NT2/D1 (cell line): ENCODE results near the gene NFASC.

Source experiments
- DNase-seq: peaks from one replicate; pipeline ENCODE4 v3.0.0-alpha.2; 2011; ENCODE audit warnings: low read depth, low spot score
- H3K27me3 ChIP-seq: 2 replicates; pipeline ENCODE4 v1.6.0; 2011; ENCODE audit warnings: mild to moderate bottlenecking; ENCODE audit not compliant: insufficient read length, insufficient read depth
- H3K36me3 ChIP-seq: 2 replicates; pipeline ENCODE4 v1.6.1; 2011; ENCODE audit warnings: mild to moderate bottlenecking, low read length, mixed read lengths; ENCODE audit not compliant: insufficient read depth, insufficient read length
- H3K4me1 ChIP-seq: 2 replicates; pipeline ENCODE4 v1.5.1; 2011; ENCODE audit not compliant: insufficient read depth, insufficient read length
- H3K4me3 ChIP-seq: 2 replicates; pipeline ENCODE4 v1.5.1; 2011; ENCODE audit warnings: low read depth; ENCODE audit not compliant: insufficient read length
- H3K9ac ChIP-seq: 2 replicates; pipeline ENCODE4 v1.6.0; 2011; ENCODE audit warnings: low read depth; ENCODE audit not compliant: insufficient read length
- H3K9me3 ChIP-seq: 2 replicates; pipeline ENCODE4 v1.5.1; 2011; ENCODE audit warnings: mild to moderate bottlenecking, low read length; ENCODE audit not compliant: insufficient read depth
- SUZ12 ChIP-seq: IDR thresholded peaks from 2 replicates; pipeline ENCODE4 v1.6.1; 2011; ENCODE audit not compliant: insufficient read length, insufficient read depth; ENCODE audit errors: extremely low read depth
- YY1 ChIP-seq: IDR thresholded peaks from 2 replicates; pipeline ENCODE4 v1.6.1; 2011; ENCODE audit not compliant: insufficient read length, insufficient read depth
- ZNF274 ChIP-seq: IDR thresholded peaks from 2 replicates; pipeline ENCODE4 v1.6.1; 2011; ENCODE audit warnings: mild to moderate bottlenecking, low read depth, low read length

The NFASC gene

DNA sequence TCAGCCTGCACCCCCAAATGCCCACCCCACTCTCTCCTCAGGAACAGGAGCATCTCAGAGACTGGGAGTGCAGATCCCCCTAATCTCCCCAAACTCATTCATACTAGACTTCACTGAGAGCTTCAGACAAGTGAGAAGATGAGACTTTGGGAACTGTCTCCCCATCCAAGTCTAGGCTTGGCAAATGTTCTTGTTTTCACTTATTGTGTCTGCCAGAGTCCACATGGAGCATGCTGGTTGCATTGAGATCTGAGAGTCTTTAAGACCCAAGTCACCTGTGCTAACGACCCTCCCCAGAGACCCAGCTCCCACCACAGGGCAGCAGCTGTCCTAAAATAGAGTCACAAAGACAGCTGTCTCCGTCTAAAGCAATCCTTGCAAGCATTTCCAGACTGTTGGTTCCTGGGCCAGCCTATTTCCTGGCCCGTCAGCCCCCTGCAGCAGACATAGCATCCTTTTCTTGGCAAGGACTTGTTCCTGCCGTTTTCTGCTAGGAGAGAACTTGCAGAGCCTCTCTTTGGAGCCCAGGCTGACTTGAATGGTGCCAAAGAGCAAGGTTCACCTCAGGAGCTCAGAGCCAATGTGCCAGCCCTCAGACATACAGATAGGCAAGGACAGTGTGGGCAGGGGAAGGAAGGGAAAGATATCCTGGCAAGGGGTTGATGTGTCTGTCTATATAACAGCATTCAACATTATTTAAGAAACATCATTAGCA lies 170.5 kb downstream of the NFASC start:
- no peak overlapping the region for H3K9ac ChIP-seq
- peaks cover 71% of the 10 kb centered on the region for H3K27me3 ChIP-seq
- H3K9me3 ChIP-seq = no peaks in the 10 kb centered on the region
- H3K36me3 ChIP-seq = no peaks in the 10 kb centered on the region
- TF ChIP-seq YY1 = no peak
- TF ChIP-seq SUZ12 = no peak
- TF ChIP-seq ZNF274 = no peak
- no peak for DNase-seq
- H3K4me3 ChIP-seq = no peak overlapping the region
- H3K4me1 ChIP-seq = peaks cover 18% of the 10 kb centered on the region

DNA sequence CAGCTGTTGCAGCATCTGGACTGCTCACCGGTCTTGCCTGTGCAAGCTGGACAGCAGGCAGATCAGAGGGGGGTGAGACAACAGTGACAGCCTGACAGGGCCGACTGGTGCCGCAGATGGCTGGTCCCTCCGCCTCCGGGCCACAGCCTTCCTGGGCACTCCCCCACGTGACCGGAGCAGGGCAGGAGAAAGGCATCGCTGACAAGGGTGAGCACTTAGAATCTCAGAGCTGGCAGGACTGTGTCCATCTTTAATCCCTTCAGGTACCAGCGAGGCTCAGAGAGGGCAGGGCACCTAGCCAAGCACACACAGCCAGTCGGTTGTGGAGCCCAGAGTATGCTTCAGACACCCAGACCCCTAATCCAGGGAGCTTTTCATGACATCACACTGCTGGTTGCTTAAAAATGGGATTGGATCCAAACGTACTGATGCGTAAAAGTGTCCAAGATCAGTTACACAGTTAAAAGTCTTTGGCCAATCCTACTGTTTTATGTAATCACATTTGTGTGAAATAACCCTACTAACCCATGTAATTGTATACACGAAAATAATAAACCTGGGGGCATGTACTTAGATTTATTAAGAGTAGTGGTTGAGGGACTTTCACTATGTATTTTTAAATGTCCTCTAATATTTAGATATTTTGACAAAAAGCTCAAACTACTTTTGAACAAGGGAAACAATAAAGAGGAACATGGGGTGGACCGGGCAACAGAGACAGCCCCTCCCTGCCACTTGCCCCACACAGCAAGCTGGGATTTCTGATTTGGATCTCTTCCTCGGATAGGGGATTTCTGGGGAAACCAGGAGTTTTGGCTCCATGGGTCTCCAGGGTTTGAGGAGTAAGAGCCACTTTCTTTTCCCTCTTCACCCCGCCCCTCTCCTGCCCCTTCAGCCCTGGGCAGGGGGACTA lies 171.6 kb downstream of the NFASC start:
- peaks cover 78% of the 10 kb centered on the region for H3K27me3 ChIP-seq
- no peak overlapping the region for H3K9ac ChIP-seq
- H3K36me3 ChIP-seq = no peaks in the 10 kb centered on the region
- H3K4me3 ChIP-seq = no peak overlapping the region
- peaks cover 28% of the 10 kb centered on the region for H3K4me1 ChIP-seq
- H3K9me3 ChIP-seq = no peaks in the 10 kb centered on the region
- no peak for DNase-seq
- TF ChIP-seq ZNF274 (no peak), YY1 (no peak), SUZ12 (no peak)

DNA sequence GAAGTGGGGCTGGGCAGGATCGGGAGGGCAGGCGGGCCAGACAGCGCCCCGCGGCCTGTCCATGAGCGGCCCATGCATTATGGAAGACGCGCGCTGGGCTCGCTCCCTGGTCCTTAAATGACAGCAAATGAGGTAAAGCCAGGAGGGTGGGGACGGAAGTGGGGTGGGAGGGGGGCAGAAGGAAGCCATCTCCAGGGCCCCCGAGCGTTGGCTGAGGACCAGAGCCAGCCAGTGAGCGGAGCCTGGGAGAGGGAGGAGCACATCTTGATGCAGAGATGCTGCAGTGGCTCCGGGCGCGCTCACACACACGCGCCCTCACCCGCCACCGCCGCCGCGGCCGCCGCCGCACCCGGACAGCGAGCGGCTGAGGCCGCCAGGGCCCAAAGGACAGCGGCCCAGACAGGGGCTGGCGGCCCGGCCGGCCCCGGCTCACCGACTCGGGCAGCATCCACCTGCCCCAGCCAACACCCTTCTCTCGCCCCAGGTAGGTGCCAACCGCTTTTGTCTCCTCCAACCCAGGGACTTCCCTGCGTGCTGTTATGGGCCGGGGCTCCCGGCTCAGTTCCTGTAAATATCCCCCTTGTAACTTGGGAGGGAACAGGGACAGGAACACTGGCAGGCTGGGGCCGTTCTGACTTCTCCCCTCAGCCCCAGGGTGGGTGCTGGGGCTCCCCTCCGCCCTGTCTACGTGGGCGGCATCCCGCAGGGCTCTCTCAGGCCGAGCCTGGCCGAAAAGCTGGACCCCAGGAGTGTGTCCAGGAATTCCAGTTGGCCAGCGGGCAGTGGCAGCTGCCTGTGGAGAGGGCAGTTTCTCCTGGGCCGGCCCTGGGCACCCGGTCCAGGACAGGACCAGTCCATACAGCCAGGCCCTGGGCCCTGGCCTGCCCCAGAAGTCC lies 172.5 kb downstream of the NFASC start, which contains the start of gene CNTN2:
TSS of gene CNTN2 (plus strand) at position 302 of the 896 bp plus-strand sequence. CDS start 9,974 bp downstream, outside the sequence.
- Histone ChIP-seq H3K9ac (peak within 1 kb of the TSS; percentile 27), H3K4me1 (peaks cover 32% of the 10 kb centered on the region), H3K9me3 (no peaks in the 10 kb centered on the region), H3K27me3 (peaks cover 80% of the 10 kb centered on the region), H3K4me3 (peak within 1 kb of the TSS; percentile 12), H3K36me3 (no peaks in the 10 kb centered on the region)
- no peak for DNase-seq
- TF ChIP-seq SUZ12 (peak; percentile 94), YY1 (no peak)

DNA sequence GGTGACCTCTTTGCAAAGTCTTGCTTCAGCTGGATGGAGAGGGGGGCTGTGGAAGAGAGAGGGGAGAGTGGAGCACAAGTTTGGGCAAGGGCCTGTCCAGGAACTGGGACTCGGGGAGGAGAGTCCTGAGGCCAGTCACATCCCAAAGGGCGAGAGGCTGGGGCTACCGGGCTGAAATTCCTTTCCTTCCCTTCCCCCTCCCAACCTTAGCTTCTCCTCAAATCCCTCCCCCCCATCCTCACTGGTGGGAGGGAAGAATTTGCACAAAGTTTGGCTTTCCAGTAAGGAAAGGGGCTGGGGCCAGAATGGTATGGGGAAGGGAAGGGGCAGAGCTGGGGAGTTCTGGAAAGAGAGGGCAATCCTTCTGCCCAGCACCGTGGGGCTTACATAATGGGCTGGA lies 173.2 kb downstream of the NFASC start:
- TF ChIP-seq ZNF274 (no peak), YY1 (no peak), SUZ12 (no peak)
- no peak overlapping the region for H3K4me3 ChIP-seq
- no peaks in the 10 kb centered on the region for H3K36me3 ChIP-seq
- H3K27me3 ChIP-seq = peaks cover 82% of the 10 kb centered on the region
- DNase-seq = peak; percentile 61
- H3K9ac ChIP-seq = no peak overlapping the region
- H3K4me1 ChIP-seq = peaks cover 38% of the 10 kb centered on the region
- no peaks in the 10 kb centered on the region for H3K9me3 ChIP-seq

DNA sequence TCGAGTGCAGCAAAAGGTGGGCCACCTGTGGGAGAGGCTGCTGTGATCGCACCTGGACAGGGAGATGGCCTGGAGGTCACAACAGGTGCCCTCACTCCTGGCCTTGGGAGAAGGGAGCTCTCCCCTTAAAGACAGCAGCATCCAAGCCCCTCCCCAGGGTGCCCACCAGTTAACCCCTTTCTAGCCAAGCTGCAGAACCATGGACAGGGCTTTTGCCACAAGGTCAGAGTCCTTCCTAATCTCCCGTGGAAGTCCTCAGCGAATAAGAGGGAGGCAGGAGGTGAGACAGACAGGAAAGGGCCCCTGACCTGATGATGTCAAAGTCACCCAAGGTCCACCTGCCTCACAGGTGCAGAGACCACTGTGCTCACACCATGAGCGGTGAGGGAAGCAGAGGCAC lies 174.1 kb downstream of the NFASC start:
- TF ChIP-seq ZNF274 = no peak
- no peak for TF ChIP-seq YY1
- DNase-seq = peak; percentile 38
- Histone ChIP-seq H3K36me3 (no peaks in the 10 kb centered on the region), H3K9me3 (no peaks in the 10 kb centered on the region), H3K9ac (no peak overlapping the region), H3K4me3 (no peak overlapping the region), H3K27me3 (peaks cover 76% of the 10 kb centered on the region), H3K4me1 (peaks cover 39% of the 10 kb centered on the region)

DNA sequence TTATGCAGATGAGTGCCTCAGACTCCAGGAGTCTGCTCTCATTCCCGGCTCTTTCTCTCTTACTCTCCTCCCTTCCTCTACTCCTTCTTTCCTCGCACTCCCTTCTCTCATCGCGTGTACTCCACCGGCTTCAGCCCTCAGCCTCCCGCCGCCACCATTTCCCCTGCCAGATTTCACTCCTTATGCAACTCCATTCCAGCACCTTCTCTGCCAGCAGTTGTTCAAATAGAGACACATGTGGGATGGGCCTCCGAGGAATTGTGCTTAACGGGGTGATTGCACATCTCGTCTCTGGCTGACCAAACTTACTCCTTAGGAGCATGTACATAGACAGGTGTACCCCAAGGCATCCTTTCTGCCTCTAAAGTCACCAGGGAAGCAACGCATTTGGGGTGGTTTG lies 174.5 kb downstream of the NFASC start:
- TF ChIP-seq YY1 (no peak), ZNF274 (no peak), SUZ12 (no peak)
- Histone ChIP-seq H3K27me3 (peaks cover 74% of the 10 kb centered on the region), H3K36me3 (no peaks in the 10 kb centered on the region), H3K9me3 (no peaks in the 10 kb centered on the region), H3K4me3 (no peak overlapping the region), H3K4me1 (peaks cover 39% of the 10 kb centered on the region), H3K9ac (no peak overlapping the region)
- no peak for DNase-seq

DNA sequence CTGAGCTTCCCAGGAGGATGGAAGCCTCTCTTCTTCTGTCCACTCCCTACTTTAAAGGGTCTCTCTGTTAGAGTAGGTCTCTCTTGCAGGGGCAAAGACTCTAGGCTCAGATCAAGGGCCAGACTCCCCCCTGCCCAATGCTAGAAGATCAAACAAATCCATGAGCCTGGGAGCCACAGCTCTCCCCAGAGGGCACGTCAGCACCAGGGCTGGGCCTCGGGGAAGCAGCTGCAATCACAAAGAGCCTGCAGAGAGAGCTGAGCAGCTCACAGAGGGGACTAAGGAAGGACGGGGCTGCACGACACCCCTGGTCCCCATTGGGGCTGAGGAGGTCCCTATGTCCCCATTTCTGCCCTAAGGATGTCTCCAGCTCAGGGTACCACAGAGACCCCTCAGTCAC lies 176.2 kb downstream of the NFASC start:
- H3K9me3 ChIP-seq = no peaks in the 10 kb centered on the region
- H3K4me1 ChIP-seq = peaks cover 39% of the 10 kb centered on the region
- no peak for DNase-seq
- TF ChIP-seq SUZ12 (no peak), YY1 (no peak), ZNF274 (no peak)
- H3K9ac ChIP-seq = no peak overlapping the region
- peaks cover 56% of the 10 kb centered on the region for H3K27me3 ChIP-seq
- H3K36me3 ChIP-seq = no peaks in the 10 kb centered on the region
- no peak overlapping the region for H3K4me3 ChIP-seq
